ENCODE results near the gene MRPL49. TPM values are rescaled to one million over a fixed set of nuclear protein-coding genes. Genes with fewer than 3 reads are reported as not detected.

MRPL49 gene
- total and polyA plus RNA-seq, 9 of the 15 experiments (the other 6 are each of a cell fraction or from before 2014, with no cell fraction given): 74.3 to 132 (median 91.2) TPM

- WGBS (ENCODE audit: insufficient coverage, low coverage, missing lambda C conversion rate): 6% methylated on average over 18 of the region's 18 CpGs
- TF ChIP-seq ZNF316 (IDR thresholded peaks at IDR 0.05) (no peak), ATF1 (CRISPR knock-in tag; IDR thresholded peaks at IDR 0.05) (no peak), ATF1 (tag; IDR thresholded peaks at IDR 0.05) (0 out of 2 replicates have a peak, but pooled peaks have one; percentile 7), DDX20 (tag; IDR thresholded peaks at IDR 0.05; ENCODE audit: low read depth) (no peak), FIP1L1 (IDR thresholded peaks at IDR 0.05; ENCODE audit: low read depth, low read length, poor library complexity, severe bottlenecking) (no peak), HDGF (IDR thresholded peaks at IDR 0.05) (no peak), RBM25 (IDR thresholded peaks at IDR 0.05; ENCODE audit: low read depth, low read length, severe bottlenecking) (no peak), HDAC3 (IDR thresholded peaks at IDR 0.05; ENCODE audit: borderline replicate concordance, partially characterized antibody) (no peak), ELK1 (CRISPR knock-in tag; IDR thresholded peaks at IDR 0.05) (no peak), ZNF830 (CRISPR knock-in tag; IDR thresholded peaks at IDR 0.05) (no peak), TEAD4 (IDR thresholded peaks at IDR 0.05; ENCODE audit: low read length) (no peak), TEAD4 (CRISPR knock-in tag; IDR thresholded peaks at IDR 0.05; ENCODE audit: borderline replicate concordance) (no peak), IRF2 (CRISPR knock-in tag; IDR thresholded peaks at IDR 0.05) (no peak), HMG20B (CRISPR knock-in tag; IDR thresholded peaks at IDR 0.05) (no peak), ZNF77 (CRISPR knock-in tag; IDR thresholded peaks at IDR 0.05) (no peak)
- TF ChIP-seq, protein P1, sequence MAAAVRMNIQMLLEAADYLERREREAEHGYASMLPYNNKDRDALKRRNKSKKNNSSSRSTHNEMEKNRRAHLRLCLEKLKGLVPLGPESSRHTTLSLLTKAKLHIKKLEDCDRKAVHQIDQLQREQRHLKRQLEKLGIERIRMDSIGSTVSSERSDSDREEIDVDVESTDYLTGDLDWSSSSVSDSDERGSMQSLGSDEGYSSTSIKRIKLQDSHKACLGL (CRISPR knock-in tag; IDR thresholded peaks at IDR 0.05; ENCODE audit: borderline replicate concordance, poor library complexity, severe bottlenecking): no peak
- TF ChIP-seq, protein P2, sequence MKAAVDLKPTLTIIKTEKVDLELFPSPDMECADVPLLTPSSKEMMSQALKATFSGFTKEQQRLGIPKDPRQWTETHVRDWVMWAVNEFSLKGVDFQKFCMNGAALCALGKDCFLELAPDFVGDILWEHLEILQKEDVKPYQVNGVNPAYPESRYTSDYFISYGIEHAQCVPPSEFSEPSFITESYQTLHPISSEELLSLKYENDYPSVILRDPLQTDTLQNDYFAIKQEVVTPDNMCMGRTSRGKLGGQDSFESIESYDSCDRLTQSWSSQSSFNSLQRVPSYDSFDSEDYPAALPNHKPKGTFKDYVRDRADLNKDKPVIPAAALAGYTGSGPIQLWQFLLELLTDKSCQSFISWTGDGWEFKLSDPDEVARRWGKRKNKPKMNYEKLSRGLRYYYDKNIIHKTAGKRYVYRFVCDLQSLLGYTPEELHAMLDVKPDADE (conservative IDR thresholded peaks at IDR 0.05; ENCODE audit: control insufficient read depth, low read depth, low read length): no peak
These were observed 11.7 kb upstream of the MRPL49 start for GRCh38 chr11:65110354-65110861.

More at GRCh38 chr11:65110354-65110861, 11.7 kb upstream of the MRPL49 start:
- peak; percentile 59 for ATAC-seq
- FAIRE-seq: peak; percentile 98
- DNase-seq (ENCODE audit: extremely low read depth in 1 of 4, low spot score in 3 of 4): peak; percentile 76 to 88 (median 80)
- Histone ChIP-seq H3K9me1 (ENCODE audit: control insufficient read depth, insufficient read depth, low read length) (no peaks in the 10 kb centered on the region), H3K4me2 (ENCODE audit: insufficient read depth, low read length) (peak overlapping the region; percentile 14; the same call in 1 of the 2 replicates), H3K79me2 (ENCODE audit: control insufficient read depth, insufficient read depth, low read length) (peaks cover 5% of the 10 kb centered on the region; the same call in 2 of the 3 replicates), H3K36me3 (ENCODE audit: control insufficient read depth, insufficient read depth, low read length) (peaks cover 25% of the 10 kb centered on the region; the same call in 2 of the 3 replicates), H3K27me3 (ENCODE audit: control insufficient read depth in 2 of 2, insufficient read depth in 2 of 2, low read length in 2 of 2) (no peaks in the 10 kb centered on the region), H3K4me1 (replicated peaks in 1 of 2; ENCODE audit: control insufficient read depth in 2 of 2, insufficient read depth in 2 of 2, low read length in 2 of 2) (peaks cover 21 to 48% of the 10 kb centered on the region in 2 experiments), H4K20me1 (replicated peaks; ENCODE audit: control insufficient read depth, insufficient read depth, low read length) (no peaks in the 10 kb centered on the region), H3K4me3 (no peak overlapping the region), H3K27ac (ENCODE audit: extremely low read depth, low read depth, low read length) (no peak overlapping the region; the same call in 2 of the 3 replicates), H3K9ac (ENCODE audit: insufficient read depth in 1 of 2, low read depth in 2 of 2, low read length in 2 of 2) (peak overlapping the region in 1 of 2 experiments; percentile 75; a peak in 2 of 4 replicates), H2AFZ (ENCODE audit: low read depth, low read length) (no peak overlapping the region), H3K9me3 (replicated peaks; ENCODE audit: control insufficient read depth, insufficient read depth, low read depth, low read length) (no peaks in the 10 kb centered on the region)
- in situ Hi-C loops (cut with MboI) (no loop called here), intact Hi-C loops (cut with micrococcal nuclease) (loop anchor here (2.0 to 10.0 kb wide), 5 partner anchors 70 to 263 kb away; partner anchors contain the start of genes CAPN1 and CDC42EP2)
- ChIA-PET CTCF (ENCODE audit: low intra/inter-chr PET ratio) (interaction anchor here (0.7 to 1.9 kb wide), 3 partner anchors 70 to 219 kb away, joined by 6 to 16 read pairs (median 10); partner anchors contain the start of gene CAPN1), POLR2A (interaction anchor here (0.5 to 7.2 kb wide), 15 partner anchors 14 to 348 kb away, joined by 3 to 92 read pairs (median 4); partner anchors contain the start of genes BATF2, NEAT1, POLA2 and SPDYC)
- BruUV-seq (replicated peaks): no TSS peak
